Esophagus squamous epithelium (tissue), 4 donors: Measurements from ENCODE around the gene LRP1B.

Experiments used
- CTCF ChIP-seq, 6 experiments: fragments of 450-650 bp in 4 of 6; fragments of 200-600 bp in 2 of 6; sonication (generic) in 2 of 6; IDR thresholded peaks; one replicate each; pipeline ENCODE4 v1.5.1; 2016 to 2019; ENCODE audit warnings: antibody characterized with exemption in 6 of 6, mild to moderate bottlenecking in 4 of 6, moderate library complexity in 4 of 6
- POLR2A ChIP-seq, 4 donors: fragments of 450-650 bp; IDR thresholded peaks; one replicate each; pipeline ENCODE4 v1.6.1; 2017; ENCODE audit warnings: antibody characterized with exemption in 4 of 4, mild to moderate bottlenecking in 4 of 4, moderate library complexity in 3 of 4

GRCh38 chr2:141301551-141301950 is 829.3 kb downstream of the LRP1B start:
- no peak for TF ChIP-seq CTCF (IDR thresholded peaks at IDR 0.05)
- no peak for TF ChIP-seq POLR2A (IDR thresholded peaks at IDR 0.05)
